Esophagus (tissue), 2 donors: Measurements from ENCODE around the gene HDLBP. TPM values are rescaled to one million over a fixed set of nuclear protein-coding genes. Genes with fewer than 3 reads are reported as not detected.

Experiments used
- H3K27ac ChIP-seq, 2 donors: one replicate each; pipeline ENCODE4 v1.5.1; 2013; ENCODE audit warnings: low read depth in 2 of 2, mild to moderate bottlenecking in 2 of 2, inconsistent platforms in 1 of 2, low read length in 1 of 2, moderate library complexity in 1 of 2
- H3K27me3 ChIP-seq, 2 donors: one replicate each; pipeline ENCODE4 v1.6.1; 2013; ENCODE audit warnings: low read length in 2 of 2, control low read depth in 1 of 2, mild to moderate bottlenecking in 1 of 2; ENCODE audit not compliant: insufficient read depth in 2 of 2, control insufficient read depth in 1 of 2
- H3K36me3 ChIP-seq, 2 donors: one replicate each; pipeline ENCODE4 v1.6.1; 2013; ENCODE audit warnings: low read length in 1 of 2; ENCODE audit not compliant: control insufficient read depth in 2 of 2, insufficient read depth in 2 of 2
- H3K4me1 ChIP-seq, 2 donors: one replicate each; pipeline ENCODE4 v1.6.1; 2013; ENCODE audit warnings: low read length in 1 of 2; ENCODE audit not compliant: control insufficient read depth in 2 of 2, insufficient read depth in 2 of 2
- H3K4me3 ChIP-seq, 2 donors: one replicate each; pipeline ENCODE4 v1.5.1; 2013; ENCODE audit warnings: low read length in 2 of 2, mild to moderate bottlenecking in 2 of 2, low read depth in 1 of 2, moderate library complexity in 1 of 2
- H3K9me3 ChIP-seq, 2 donors: one replicate each; pipeline ENCODE4 v1.6.1; 2013; ENCODE audit warnings: mild to moderate bottlenecking in 2 of 2, low read depth in 1 of 2, low read length in 1 of 2, moderate library complexity in 1 of 2; ENCODE audit not compliant: control insufficient read depth in 2 of 2, insufficient read depth in 1 of 2
- WGBS, 2 donors: extraction: QIAGEN DNeasy Blood & Tissue Kit; methylation state at CpG; one replicate each; pipeline ENCODE4 v1.1.7; 2013; 5-methylcytosine and 5-hydroxymethylcytosine counted together
- polyA plus RNA-seq, 2 donors: library from polyadenylated mRNA; stranded (reverse); fragments of 200-250 nt; gene quantifications; one replicate each; pipeline ENCODE4 v1.2.3, GENCODE V29; 2013
- donor health status: healthy with polysubstance abuse.
- donor health status: Bipolar disorder and iron deficiency.

The HDLBP gene
- polyA plus RNA-seq, 2 donors = 158 to 197 TPM

DNA sequence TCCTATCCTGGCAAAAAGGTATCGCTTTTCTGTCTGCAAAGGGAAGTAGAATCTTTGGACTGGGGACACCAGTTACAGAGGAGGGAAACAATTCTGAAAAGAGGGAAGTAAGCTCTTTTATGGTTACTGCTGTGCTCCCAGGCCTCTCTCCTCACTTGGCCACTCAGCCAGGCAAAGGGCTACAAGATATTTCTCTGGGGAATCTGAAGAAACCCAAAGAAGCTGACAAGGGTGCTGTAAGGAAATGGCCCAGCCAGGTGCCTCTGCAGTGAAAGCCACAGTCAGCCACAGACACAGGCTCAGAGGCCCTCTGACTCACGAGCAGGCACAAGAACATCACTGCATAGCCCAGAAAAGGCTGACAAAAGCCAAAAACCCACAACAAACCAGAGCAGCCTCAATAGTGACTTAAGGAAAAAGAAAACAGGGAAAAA, 5.8 kb downstream of the HDLBP start:
- Histone ChIP-seq H3K27me3 (no peaks in the 10 kb centered on the region), H3K36me3 (peaks cover 0 to 4% of the 10 kb centered on the region in 2 donors), H3K9me3 (no peaks in the 10 kb centered on the region), H3K4me3 (no peak overlapping the region), H3K4me1 (peaks cover 0 to 3% of the 10 kb centered on the region in 2 donors), H3K27ac (no peak overlapping the region)
- 66% methylated on average over 2 of the region's 2 CpGs for WGBS, 2 donors

GRCh38 chr2:241308832-241309500, 6.5 kb downstream of the HDLBP start:
- H3K27me3 ChIP-seq = no peaks in the 10 kb centered on the region
- H3K27ac ChIP-seq = no peak overlapping the region
- H3K36me3 ChIP-seq = peaks cover 0 to 4% of the 10 kb centered on the region in 2 donors
- no peak overlapping the region for H3K4me3 ChIP-seq
- H3K4me1 ChIP-seq = peaks cover 0 to 3% of the 10 kb centered on the region in 2 donors
- H3K9me3 ChIP-seq = no peaks in the 10 kb centered on the region
- 79 to 90% methylated on average over 18 of the region's 18 CpGs for WGBS, 2 donors

DNA sequence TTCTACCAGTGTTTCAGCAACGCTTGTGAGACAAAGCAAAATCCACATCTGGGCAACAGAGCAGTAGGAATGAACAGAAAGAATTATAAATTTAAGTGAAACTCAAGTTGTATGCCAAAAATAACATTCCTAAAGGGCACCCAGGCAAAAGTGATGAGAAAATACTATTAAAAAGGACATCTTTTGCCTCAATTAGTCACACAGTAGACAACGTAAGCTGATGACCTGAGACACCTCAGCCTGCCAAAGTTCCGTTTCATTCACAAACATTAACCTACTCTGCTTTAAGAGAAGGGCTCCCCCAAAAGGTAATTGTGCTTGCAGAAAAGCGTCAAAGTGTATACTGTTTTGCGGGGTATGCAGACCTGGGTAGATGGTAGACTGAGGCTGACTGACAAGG, 7.2 kb downstream of the HDLBP start:
- Histone ChIP-seq H3K4me3 (no peak overlapping the region), H3K27me3 (no peaks in the 10 kb centered on the region), H3K27ac (no peak overlapping the region), H3K9me3 (no peaks in the 10 kb centered on the region), H3K4me1 (peaks cover 0 to 3% of the 10 kb centered on the region in 2 donors), H3K36me3 (peaks cover 0 to 4% of the 10 kb centered on the region in 2 donors)
- 80% methylated on average over 5 of the region's 5 CpGs for WGBS, 2 donors

DNA sequence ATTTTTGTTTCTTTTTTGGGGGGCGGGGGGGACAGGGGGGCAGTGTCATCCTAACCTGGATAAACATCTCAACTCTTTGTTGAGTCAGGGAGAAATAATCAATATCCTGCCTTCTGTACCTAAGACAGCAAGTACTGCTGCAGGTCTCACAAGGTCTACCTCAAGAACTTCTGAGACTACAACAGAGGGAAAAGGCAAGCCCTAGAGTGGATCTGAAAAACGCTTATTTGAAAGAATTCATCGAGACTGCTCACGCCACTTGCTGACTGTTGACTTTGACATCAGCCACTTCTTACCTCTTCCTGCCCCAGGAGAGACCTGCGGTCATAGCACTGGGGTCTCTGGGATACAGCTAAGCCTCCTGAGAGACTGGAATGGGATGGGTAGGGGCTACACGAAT, 8.4 kb downstream of the HDLBP start:
- H3K4me1 ChIP-seq = peaks cover 3% of the 10 kb centered on the region in 2 donors

GRCh38 chr2:241304039-241304670, 11.3 kb downstream of the HDLBP start:
- Histone ChIP-seq H3K36me3 (peaks cover 0 to 5% of the 10 kb centered on the region in 2 donors), H3K4me1 (peaks cover 0 to 3% of the 10 kb centered on the region in 2 donors), H3K4me3 (no peak overlapping the region), H3K9me3 (no peaks in the 10 kb centered on the region), H3K27me3 (no peaks in the 10 kb centered on the region), H3K27ac (no peak overlapping the region)
- 65 to 70% methylated on average over 5 of the region's 5 CpGs for WGBS, 2 donors

More for the DNA sequence above, 8.4 kb downstream of the HDLBP start:
- no peak overlapping the region for H3K27ac ChIP-seq
- whole genome bisulfite sequencing, 2 donors = 79 to 89% methylated on average over 6 of the region's 6 CpGs
- H3K4me3 ChIP-seq = no peak overlapping the region
- peaks cover 0 to 4% of the 10 kb centered on the region in 2 donors for H3K36me3 ChIP-seq
- H3K9me3 ChIP-seq = no peaks in the 10 kb centered on the region
- no peaks in the 10 kb centered on the region for H3K27me3 ChIP-seq

GRCh38 chr2:241302759-241303651, 12.5 kb downstream of the HDLBP start:
- Histone ChIP-seq H3K27me3 (no peaks in the 10 kb centered on the region), H3K27ac (no peak overlapping the region), H3K4me1 (peaks cover 0 to 3% of the 10 kb centered on the region in 2 donors), H3K4me3 (no peak overlapping the region), H3K9me3 (no peaks in the 10 kb centered on the region), H3K36me3 (peaks cover 0 to 2% of the 10 kb centered on the region in 2 donors)
- WGBS, 2 donors = 68 to 82% methylated on average over 13 of the region's 13 CpGs

DNA sequence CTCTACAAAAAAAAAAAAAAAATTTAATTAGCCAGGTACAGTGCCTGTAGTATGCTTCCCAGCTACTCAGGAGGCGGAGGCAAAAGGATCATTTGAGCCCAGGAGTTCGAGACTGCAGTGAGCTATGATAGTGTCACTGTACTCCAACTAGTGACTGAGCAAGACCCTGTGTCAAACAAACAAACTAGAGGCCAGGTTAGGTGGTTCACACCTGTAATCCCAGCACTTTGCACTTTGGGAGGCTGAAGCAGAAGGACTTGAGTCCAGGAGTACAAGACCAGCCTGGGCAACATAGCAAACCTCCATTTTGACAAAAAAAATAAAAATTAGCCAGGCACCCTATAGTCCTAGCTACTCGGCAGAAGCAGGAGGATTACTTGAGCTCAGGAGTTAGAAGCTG, 13.4 kb downstream of the HDLBP start:
- Histone ChIP-seq H3K36me3 (peaks cover 0 to 2% of the 10 kb centered on the region in 2 donors), H3K9me3 (no peaks in the 10 kb centered on the region)
- WGBS, 2 donors = 82 to 91% methylated on average over 3 of the region's 3 CpGs

DNA sequence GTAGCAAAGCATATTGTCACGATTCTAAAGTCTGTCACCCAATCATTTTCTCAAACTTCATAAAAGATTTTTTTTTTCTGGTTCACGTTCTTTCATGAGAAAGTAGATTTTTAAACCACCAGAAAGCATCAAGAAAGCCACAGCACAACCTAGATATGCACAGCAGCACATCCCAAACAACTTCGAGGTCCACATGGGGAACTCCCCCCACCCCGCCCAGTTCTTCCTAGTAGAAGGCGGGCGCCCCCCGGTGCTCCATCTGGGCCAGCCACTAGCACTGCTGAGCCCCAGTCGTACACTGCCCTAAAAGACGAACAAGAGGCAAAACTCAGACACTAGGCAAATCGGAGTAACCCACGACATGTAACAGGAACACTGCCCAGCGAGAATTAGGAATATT, 15.5 kb downstream of the HDLBP start:
- Histone ChIP-seq H3K4me1 (peaks cover 0 to 4% of the 10 kb centered on the region in 2 donors), H3K9me3 (no peaks in the 10 kb centered on the region), H3K36me3 (peaks cover 0 to 2% of the 10 kb centered on the region in 2 donors), H3K27ac (no peak overlapping the region), H3K4me3 (no peak overlapping the region), H3K27me3 (no peaks in the 10 kb centered on the region)
- WGBS, 2 donors = 78 to 80% methylated on average over 12 of the region's 12 CpGs

More for the DNA sequence above, 13.4 kb downstream of the HDLBP start:
- Histone ChIP-seq H3K27ac (no peak overlapping the region), H3K27me3 (no peaks in the 10 kb centered on the region), H3K4me1 (peaks cover 0 to 3% of the 10 kb centered on the region in 2 donors), H3K4me3 (no peak overlapping the region)

DNA sequence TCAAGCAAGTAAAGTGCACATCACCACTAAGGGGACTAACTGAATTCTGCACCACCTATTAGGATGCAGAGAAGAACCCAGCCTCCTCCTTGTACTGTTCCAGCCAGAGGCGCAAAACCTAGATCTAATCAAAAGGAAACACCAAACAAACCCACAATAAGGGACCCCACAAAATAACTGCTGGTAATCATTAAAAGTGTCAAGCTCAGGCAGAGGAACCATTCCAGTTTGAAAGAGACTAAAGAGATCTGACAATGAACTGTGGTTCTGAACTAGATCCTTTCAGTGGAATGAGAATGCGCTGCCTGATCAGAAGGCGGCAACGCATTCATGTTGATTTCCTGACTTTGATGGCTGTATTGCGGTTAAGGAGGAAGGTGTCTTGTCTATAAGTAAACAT, 16.8 kb downstream of the HDLBP start:
- H3K9me3 ChIP-seq = no peaks in the 10 kb centered on the region
- no peak overlapping the region for H3K27ac ChIP-seq
- no peaks in the 10 kb centered on the region for H3K27me3 ChIP-seq
- 76 to 81% methylated on average over 5 of the region's 5 CpGs for WGBS, 2 donors
- peaks cover 0 to 4% of the 10 kb centered on the region in 2 donors for H3K4me1 ChIP-seq
- no peak overlapping the region for H3K4me3 ChIP-seq
- peaks cover 0 to 2% of the 10 kb centered on the region in 2 donors for H3K36me3 ChIP-seq
